IPS-20b (cell line): Measurements from ENCODE around the gene NELL1.
"Not testable (repeated sequence)": the region's sequence is repeated elsewhere in the genome, so short reads cannot be mapped to it uniquely, and the experiment has no call there.

Experiments used
- H3K27ac ChIP-seq: one replicate; pipeline ENCODE4 v1.5.1; 2013; ENCODE audit warnings: low read length
- H3K27me3 ChIP-seq: 2 replicates; pipeline ENCODE4 v1.6.1; 2013; ENCODE audit warnings: mild to moderate bottlenecking, low read length, inconsistent platforms; ENCODE audit not compliant: insufficient read depth
- H3K36me3 ChIP-seq: 2 replicates; pipeline ENCODE4 v1.6.1; 2013; ENCODE audit warnings: low read depth, mild to moderate bottlenecking, inconsistent platforms, low read length, moderate library complexity; ENCODE audit not compliant: insufficient read depth
- H3K4me1 ChIP-seq: 2 replicates; pipeline ENCODE4 v1.6.1; 2013; ENCODE audit warnings: mild to moderate bottlenecking, control low read depth, inconsistent platforms, low read length, moderate library complexity; ENCODE audit not compliant: insufficient read depth
- H3K4me3 ChIP-seq: 2 replicates; pipeline ENCODE4 v1.5.1; 2013; ENCODE audit warnings: mild to moderate bottlenecking, low read length, inconsistent platforms
- H3K9ac ChIP-seq: 2 replicates; pipeline ENCODE4 v1.6.1; 2013; ENCODE audit warnings: low read depth, mild to moderate bottlenecking, inconsistent platforms, low read length, moderate library complexity
- H3K9me3 ChIP-seq: 2 replicates; pipeline ENCODE4 v1.6.1; 2013; ENCODE audit warnings: mild to moderate bottlenecking, low read depth, low read length, inconsistent platforms; ENCODE audit not compliant: insufficient read depth

The NELL1 gene

DNA sequence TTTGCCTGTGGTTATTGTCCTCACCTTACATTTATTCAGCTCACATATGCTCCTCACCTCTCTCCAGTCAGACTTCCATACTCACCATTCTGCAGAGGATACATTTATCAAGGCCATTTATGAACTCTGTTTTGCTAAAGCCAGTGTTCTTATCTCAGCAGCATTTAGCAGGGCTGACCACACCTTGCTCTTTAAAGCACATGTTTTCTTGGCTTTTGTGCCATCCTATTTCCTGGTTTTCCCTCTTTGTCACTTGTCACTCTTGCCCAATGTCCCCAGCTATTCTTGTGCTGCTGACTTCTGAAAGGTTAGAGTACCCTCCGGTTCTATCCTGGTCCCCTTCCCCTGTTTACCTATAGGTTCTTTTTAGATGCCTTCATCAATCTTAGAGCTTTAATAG, 446.6 kb downstream of the NELL1 start:
- no peaks in the 10 kb centered on the region for H3K36me3 ChIP-seq

DNA sequence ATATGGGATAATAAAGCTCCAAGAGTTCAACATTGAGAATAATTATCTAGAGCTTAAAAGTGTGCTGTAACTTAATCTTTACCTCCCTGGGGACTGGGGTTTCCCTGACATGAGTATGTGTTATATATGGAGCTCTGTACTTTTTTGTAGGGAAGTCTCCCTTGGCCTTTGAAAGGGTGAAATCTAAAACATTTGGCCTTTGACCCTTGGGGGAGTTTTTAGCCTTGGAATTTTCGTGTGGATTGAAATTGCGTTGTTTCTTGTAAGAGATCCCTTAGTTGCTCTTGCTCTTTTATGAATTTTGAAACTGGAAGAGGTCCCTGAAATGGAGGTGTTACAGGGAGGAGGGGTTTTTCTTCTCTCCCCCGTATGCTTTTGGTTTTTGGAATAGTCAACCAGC, 450.0 kb downstream of the NELL1 start:
- Histone ChIP-seq H3K4me1 (no peaks in the 10 kb centered on the region), H3K9me3 (no peaks in the 10 kb centered on the region), H3K9ac (no peak overlapping the region), H3K27ac (no peak overlapping the region), H3K27me3 (no peaks in the 10 kb centered on the region), H3K4me3 (no peak overlapping the region), H3K36me3 (no peaks in the 10 kb centered on the region)

More for the DNA sequence above, 446.6 kb downstream of the NELL1 start:
- H3K4me3 ChIP-seq: no peak overlapping the region
- no peak overlapping the region for H3K27ac ChIP-seq
- H3K27me3 ChIP-seq: no peaks in the 10 kb centered on the region
- no peak overlapping the region for H3K9ac ChIP-seq
- no peaks in the 10 kb centered on the region for H3K9me3 ChIP-seq
- H3K4me1 ChIP-seq: no peaks in the 10 kb centered on the region

DNA sequence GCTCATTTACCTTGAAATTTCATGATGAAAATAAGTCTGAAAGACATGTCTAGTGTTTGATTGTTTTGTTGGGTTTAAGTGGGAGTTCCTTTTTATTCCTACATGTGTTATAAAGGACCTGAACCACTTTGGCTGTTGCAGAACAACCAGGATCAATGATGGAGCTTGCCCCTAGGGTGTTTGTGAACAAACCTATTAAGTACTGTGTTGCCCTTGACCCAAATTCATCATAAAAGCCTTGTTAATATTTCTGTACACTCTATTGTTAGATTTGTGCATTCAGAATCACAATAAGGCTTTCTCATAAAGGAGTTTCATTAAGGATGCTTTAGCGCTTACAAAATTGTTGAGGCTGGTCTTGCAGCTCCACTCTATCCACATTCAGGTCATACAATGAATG, 452.6 kb downstream of the NELL1 start:
- Histone ChIP-seq H3K27me3 (no peaks in the 10 kb centered on the region), H3K36me3 (no peaks in the 10 kb centered on the region), H3K4me1 (no peaks in the 10 kb centered on the region), H3K9me3 (no peaks in the 10 kb centered on the region), H3K4me3 (no peak overlapping the region), H3K27ac (no peak overlapping the region), H3K9ac (no peak overlapping the region)

DNA sequence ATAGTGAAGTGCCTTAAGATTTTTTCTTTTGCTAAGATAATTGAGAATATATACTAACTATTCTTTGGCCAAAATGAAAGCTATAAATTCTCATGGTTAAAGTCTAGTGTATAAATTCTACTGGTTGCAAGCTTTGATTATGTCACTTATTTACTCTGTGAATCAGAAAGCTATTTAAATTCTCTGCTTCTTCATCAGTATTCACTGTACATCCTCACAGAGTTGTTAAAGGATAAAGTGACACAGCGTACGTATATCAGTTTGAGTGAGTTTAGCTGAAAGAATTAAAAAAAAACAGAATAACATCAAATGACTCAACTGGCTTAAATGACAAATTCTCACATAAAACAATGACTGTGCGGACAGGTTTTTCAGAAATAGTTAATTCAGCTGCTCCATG, 453.1 kb downstream of the NELL1 start:
- no peaks in the 10 kb centered on the region for H3K27me3 ChIP-seq
- H3K27ac ChIP-seq: no peak overlapping the region
- no peaks in the 10 kb centered on the region for H3K4me1 ChIP-seq
- H3K9me3 ChIP-seq: no peaks in the 10 kb centered on the region
- H3K4me3 ChIP-seq: no peak overlapping the region
- no peaks in the 10 kb centered on the region for H3K36me3 ChIP-seq
- H3K9ac ChIP-seq: no peak overlapping the region

DNA sequence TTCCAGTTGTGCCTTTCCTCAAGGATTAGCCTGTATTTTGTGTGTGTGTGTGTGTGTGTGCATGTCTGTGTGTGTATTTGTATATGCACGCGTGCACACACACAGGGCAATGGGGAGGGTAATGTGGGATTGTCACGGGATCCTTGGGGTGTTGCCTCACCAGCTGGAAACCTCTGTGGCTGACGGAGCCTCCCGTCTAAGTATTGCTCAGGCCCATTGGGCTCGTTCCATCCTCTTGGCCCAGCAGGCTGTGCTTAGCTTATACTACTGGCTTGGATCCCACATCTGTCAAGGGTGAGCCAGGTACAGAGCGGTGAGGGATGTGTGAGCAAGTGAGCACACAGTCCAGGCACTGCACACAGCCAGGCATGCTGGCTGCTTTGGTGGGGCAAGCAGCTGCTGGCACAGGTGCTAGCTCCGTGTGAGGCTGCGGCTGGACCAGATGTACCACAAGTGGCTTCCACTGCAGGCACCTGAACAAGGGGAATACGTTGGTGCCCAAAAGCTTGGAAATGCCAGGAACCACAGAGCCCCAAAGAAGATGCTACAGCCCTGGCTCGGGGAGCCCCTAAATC, 462.8 kb downstream of the NELL1 start:
- Histone ChIP-seq H3K9ac (no peak overlapping the region), H3K4me1 (no peaks in the 10 kb centered on the region), H3K27ac (no peak overlapping the region), H3K27me3 (no peaks in the 10 kb centered on the region), H3K36me3 (no peaks in the 10 kb centered on the region), H3K9me3 (no peaks in the 10 kb centered on the region), H3K4me3 (no peak overlapping the region)

DNA sequence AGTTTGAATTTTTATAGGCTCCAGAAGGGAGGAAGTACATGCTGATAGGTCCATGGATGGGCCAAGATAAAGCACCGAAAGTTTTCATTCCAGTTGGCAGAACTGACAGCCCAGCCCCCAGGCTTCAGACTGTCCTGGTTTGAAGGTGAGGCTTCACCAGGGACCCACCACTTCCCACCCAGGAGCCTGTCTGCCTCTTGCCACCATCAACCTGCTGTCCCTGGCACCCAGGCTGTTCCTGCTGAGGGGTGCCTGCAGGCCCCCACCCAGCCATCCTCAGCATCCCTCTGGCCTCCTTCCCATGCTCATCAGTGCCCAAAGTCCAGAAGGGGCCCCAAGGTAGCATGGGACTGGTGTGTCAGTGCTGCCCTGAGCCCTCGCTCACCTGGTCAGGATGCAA, 463.9 kb downstream of the NELL1 start:
- Histone ChIP-seq H3K4me1 (no peaks in the 10 kb centered on the region), H3K9ac (no peak overlapping the region), H3K27ac (no peak overlapping the region), H3K4me3 (no peak overlapping the region), H3K9me3 (no peaks in the 10 kb centered on the region), H3K36me3 (no peaks in the 10 kb centered on the region), H3K27me3 (no peaks in the 10 kb centered on the region)

DNA sequence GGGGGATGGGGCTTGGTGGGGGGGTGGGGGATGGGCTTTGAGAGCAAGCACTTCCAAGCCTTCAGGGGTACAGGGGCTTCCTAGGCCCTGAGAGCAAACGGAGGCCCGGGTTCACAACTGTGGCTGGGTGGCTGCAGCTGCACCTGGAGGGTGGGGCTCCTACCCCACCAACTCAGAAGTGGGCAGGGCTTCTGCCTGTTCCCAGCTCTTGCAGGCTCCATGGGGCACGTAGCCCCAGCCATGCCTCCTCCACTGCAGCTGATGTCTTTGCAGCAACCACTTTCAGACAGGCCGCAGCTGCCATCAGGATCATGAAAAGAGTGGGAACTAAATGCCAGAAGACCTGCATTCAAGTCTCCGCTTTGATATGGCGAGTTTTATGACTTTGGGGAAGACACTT, 464.3 kb downstream of the NELL1 start:
- Histone ChIP-seq H3K4me1 (no peaks in the 10 kb centered on the region), H3K4me3 (no peak overlapping the region), H3K9ac (no peak overlapping the region), H3K27me3 (no peaks in the 10 kb centered on the region), H3K9me3 (no peaks in the 10 kb centered on the region), H3K36me3 (no peaks in the 10 kb centered on the region), H3K27ac (no peak overlapping the region)

DNA sequence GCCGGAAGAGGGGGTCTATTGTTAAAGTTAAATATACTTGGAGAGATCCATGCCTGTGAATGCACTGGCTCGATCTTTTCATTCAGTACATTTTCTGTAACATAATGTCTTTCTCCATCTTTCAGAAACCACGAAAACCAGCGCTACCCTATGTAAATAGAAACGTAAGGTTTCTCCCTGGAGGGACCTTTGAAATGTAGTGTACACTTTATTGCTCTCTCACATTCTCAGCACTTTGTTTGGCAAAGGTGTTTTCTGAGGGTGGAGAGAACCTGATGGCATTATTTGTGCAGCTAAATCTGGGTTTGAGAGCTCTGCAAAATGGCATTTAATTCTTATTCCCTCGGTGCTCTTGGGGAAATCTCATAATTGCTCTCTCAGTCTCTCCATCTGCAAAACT, 468.4 kb downstream of the NELL1 start:
- H3K4me3 ChIP-seq: no peak overlapping the region
- H3K9ac ChIP-seq: no peak overlapping the region
- H3K27ac ChIP-seq: no peak overlapping the region
- H3K4me1 ChIP-seq: no peaks in the 10 kb centered on the region
- no peaks in the 10 kb centered on the region for H3K27me3 ChIP-seq
- H3K36me3 ChIP-seq: no peaks in the 10 kb centered on the region
- H3K9me3 ChIP-seq: no peaks in the 10 kb centered on the region

DNA sequence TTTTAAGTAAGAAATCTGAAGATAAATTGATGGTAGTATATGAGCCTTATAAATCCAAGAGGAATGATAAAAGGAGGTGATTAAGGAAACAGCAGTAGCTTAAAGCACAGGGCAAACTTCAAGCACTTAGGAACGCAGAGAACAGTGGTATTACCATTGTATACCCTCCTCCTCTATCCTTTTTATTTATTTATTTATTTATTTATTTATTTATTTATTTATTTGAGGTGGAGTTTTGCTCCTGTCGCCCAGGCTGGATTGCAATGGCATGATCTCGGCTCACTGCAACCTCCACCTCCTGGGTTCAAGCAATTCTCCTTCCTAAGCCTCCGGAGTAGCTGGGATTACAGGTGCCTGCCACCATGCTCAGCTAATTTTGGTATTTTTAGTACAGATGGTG, 472.2 kb downstream of the NELL1 start:
- H3K4me1 ChIP-seq, H3K9me3 ChIP-seq, H3K9ac ChIP-seq, H3K36me3 ChIP-seq, H3K27ac ChIP-seq, H3K27me3 ChIP-seq, H3K4me3 ChIP-seq: not testable (repeated sequence)

DNA sequence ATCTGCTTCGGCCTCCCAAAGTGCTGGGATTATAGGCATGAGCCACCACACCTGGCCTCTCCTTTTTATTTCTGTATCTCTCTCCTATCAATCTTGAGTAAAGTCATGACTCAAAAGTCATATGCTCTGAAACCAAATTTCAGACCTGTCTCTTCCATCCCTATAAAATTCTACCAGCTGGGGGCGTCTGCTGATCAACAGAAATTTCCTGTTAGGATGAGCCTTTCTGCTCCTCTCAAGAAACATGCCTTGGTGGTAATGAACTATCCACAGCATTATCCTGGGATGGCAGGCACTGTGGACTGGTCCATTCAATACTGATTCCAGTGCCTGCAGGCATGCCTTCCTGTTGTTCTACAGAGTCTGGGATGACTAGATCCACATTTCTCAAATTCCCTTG, 472.6 kb downstream of the NELL1 start:
- Histone ChIP-seq H3K36me3 (no peaks in the 10 kb centered on the region), H3K27me3 (no peaks in the 10 kb centered on the region), H3K9me3 (no peaks in the 10 kb centered on the region), H3K27ac (no peak overlapping the region), H3K4me3 (no peak overlapping the region), H3K9ac (no peak overlapping the region), H3K4me1 (0 out of 2 replicates have a peak, but pooled peaks cover 7% of the 10 kb centered on the region)

DNA sequence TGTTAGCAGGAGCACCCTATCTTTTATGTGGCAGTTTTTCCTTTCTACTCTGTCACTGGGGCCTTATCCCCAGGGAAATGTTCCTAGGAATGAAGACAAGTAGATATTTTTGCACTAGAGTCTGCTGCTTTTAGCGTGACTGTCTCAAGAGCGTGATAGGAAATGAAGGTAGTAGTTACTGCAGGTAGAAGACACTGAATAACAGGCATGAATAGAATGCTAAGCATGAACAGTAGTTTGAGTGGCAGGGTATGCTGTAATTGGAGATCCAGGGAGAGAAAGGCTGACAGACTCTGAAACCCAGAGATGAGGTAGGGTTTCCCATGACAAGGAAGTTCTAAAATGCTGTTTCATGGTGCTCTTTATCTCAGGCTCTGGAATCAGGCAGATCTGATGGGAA, 475.1 kb downstream of the NELL1 start:
- no peak overlapping the region for H3K27ac ChIP-seq
- no peak overlapping the region for H3K9ac ChIP-seq
- no peaks in the 10 kb centered on the region for H3K27me3 ChIP-seq
- no peaks in the 10 kb centered on the region for H3K9me3 ChIP-seq
- no peak overlapping the region for H3K4me3 ChIP-seq
- 0 out of 2 replicates have a peak, but pooled peaks cover 7% of the 10 kb centered on the region for H3K4me1 ChIP-seq
- H3K36me3 ChIP-seq: no peaks in the 10 kb centered on the region

DNA sequence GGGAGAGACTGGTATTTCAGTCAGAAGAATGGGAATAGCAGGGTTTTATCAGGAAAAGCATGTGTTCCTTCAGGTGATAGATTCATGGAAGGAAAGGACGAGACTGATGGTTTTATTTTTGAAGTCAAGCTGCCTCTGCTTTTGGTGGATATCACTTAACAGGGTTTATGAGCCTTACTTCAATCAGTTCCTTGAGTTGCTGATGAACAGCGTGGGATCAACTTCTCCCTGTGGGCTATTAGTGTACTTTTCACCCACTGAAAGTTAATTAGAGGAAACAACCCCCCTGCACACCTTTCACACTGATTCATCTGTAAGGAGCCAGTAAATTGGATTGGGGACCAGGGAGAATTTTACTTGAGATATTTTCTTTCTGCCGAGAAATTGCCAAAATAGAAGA, 479.0 kb downstream of the NELL1 start:
- Histone ChIP-seq H3K27me3 (no peaks in the 10 kb centered on the region), H3K36me3 (no peaks in the 10 kb centered on the region), H3K4me1 (0 out of 2 replicates have a peak, but pooled peaks cover 7% of the 10 kb centered on the region)

DNA sequence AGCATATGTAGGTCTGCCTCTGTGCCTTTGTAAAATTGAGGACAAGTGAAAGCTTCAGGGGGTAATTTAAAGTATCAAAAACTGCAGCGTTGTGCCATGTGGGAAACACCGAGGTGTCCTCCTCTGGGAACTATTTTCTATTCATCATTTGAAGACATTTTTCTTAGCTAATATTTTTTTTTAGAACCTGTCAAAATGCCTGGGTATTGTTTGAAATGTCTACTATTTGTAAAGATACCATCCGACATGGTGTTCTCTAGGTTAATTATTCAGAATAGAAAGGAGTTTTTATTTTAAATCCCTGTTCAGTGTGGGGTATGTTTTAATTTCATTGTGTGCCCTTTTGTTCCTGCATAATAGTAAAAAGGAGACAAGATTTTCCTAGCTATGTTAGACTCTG, 490.8 kb downstream of the NELL1 start:
- Histone ChIP-seq H3K27ac (no peak overlapping the region), H3K9me3 (no peaks in the 10 kb centered on the region), H3K4me3 (no peak overlapping the region), H3K27me3 (no peaks in the 10 kb centered on the region), H3K4me1 (no peaks in the 10 kb centered on the region), H3K9ac (no peak overlapping the region), H3K36me3 (no peaks in the 10 kb centered on the region)

More for the DNA sequence above, 479.0 kb downstream of the NELL1 start:
- Histone ChIP-seq H3K9me3 (no peaks in the 10 kb centered on the region), H3K4me3 (no peak overlapping the region), H3K9ac (no peak overlapping the region), H3K27ac (no peak overlapping the region)
